Superior temporal gyrus (tissue), 1 donor: ENCODE data around the gene ZNF550.
A peak's percentile ranks its signal among the peaks of the same experiment; 100 is the strongest.
"Not testable (repeated sequence)": the region's sequence is repeated elsewhere in the genome, so short reads cannot be mapped to it uniquely, and the experiment has no call there.

Source experiments
- DNase-seq: peaks from one replicate; pipeline ENCODE4 v3.0.0-alpha.2; 2016; ENCODE audit errors: extremely low spot score

ZNF550 gene

DNA sequence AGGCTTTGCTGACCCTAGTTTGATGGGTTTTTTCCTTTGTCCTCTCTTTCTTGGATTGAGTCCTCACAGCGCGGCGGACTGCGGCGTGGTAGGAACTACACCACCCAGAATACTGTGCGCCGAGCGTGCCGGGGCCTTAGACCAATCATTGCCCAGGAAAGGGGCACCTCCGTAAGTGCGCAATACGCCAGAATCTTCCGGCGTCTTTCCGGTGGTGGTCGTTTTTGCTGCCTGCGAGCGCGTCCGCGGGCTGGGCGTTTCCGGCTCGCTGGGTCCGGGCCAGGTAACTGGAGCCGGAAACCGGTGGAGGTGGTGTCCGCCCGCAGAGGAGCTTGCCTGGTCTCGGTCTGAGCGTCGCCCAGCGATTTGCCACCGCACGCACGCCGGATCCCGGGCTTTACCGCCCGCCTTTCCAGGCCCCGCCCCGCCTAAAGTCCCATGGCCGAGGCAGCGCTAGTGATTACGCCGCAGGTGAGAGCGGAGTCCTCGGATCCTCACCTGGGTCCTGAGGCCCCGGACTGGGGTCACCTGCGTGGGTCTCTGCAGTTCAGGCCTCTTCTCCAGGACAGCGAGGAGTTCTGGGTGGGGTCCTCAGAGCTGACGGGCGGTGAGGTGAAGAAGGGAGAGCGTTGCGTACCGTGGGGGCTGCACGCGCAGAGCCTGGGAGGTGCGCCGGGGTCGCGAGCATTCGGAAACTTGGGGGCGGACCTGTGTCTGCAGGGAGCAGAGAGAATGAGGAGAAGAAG lies 32.4 kb downstream of the ZNF550 start, which contains the start of gene ZNF549:
Gene ZNF549 (plus strand): TSS at position 221 of the 746 bp plus-strand sequence. CDS start 218 bp downstream, at position 439.
- DNase-seq = peak; percentile 86

DNA sequence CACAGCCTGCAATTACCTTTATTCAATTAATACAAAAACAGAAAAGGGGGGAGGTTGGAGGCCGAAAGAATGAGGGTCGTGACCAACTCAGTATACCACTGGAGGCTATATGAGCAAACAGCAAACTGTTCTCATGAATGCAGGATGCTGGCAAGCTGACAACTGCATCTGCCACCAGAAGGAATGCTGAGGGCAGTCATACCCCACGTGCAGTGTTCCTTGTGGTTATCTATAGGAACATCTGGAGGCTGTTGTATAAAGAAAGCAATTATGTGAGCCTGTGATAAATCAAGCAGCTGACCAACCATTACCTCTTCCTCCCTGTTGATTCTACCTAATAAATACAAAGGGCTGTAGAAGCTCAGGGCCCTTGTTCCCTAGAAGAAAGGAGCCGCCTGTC lies 41.6 kb downstream of the ZNF550 start:
- not testable (repeated sequence) for DNase-seq

DNA sequence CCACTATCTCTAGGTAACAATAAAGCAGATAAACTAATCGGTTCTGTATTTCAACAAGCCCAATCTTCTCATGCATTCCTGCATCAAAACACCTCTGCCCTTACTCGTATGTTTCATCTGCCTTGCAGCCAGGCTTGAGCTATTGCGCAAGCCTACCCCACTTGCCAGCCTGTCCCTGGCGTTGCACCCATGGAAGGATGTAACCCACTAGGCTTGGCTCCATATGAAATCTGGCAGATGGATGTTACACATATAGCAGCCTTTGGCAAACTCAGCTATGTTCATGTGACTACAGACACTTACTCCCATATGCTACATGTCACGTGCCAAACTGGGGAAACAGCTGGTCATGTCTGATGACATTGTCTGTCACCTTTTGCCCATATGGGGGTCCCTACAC lies 44.4 kb downstream of the ZNF550 start:
- no peak for DNase-seq

DNA sequence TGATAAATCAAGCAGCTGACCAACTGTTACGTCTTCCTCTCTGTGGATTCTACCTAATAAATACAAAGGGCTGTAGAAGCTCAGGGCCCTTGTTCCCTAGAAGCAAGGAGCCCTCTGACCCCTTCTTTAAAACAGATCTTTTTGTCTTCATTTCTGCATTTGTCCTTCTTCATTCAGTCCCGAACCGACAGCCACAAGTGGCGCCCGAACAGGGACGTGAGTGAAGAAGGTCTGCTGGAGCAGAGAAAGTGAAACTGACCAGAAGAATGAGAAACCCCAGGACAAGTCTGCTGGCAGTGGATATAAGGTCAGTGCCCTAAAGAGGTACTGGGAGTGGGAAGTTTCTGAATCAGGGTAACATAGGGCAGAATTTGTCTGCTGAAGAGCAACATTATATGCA lies 46.8 kb downstream of the ZNF550 start:
- no peak for DNase-seq

DNA sequence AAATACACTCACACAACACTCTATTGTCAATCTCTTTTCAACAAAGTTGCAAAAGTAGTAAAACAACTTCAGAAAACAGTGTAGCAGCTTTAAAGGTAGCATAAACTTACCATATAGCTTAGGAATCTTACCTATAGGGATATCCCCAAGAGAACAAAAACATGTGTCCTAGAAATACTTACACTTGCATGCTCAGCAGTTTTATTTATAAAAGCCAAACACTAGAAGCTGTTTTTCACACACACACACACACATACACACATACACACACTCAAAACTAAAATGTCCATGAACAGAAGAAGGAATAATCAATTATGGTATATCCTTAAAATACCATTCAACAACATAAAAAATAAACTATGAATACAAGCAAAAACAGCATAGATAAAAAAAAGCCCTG lies 48.2 kb downstream of the ZNF550 start:
- no peak for DNase-seq

DNA sequence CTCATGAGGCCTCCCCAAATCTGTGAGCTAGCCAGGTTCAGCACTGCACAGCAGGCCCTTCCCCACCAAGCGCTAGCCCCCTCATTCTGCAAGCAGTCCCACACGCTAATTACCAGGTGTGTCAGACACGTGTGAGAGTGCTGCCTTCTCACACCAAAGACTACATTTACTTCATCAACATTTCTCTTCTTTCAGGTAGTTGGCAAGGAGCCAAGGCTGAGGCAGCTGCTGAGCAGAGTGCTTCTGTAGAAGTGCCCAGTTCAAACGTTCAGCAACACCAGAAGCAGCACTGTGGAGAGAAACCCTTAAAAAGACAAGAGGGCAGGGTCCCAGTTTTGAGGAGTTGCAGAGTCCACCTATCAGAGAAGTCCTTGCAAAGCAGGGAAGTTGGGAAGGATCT lies 53.5 kb downstream of the ZNF550 start:
- DNase-seq = no peak

DNA sequence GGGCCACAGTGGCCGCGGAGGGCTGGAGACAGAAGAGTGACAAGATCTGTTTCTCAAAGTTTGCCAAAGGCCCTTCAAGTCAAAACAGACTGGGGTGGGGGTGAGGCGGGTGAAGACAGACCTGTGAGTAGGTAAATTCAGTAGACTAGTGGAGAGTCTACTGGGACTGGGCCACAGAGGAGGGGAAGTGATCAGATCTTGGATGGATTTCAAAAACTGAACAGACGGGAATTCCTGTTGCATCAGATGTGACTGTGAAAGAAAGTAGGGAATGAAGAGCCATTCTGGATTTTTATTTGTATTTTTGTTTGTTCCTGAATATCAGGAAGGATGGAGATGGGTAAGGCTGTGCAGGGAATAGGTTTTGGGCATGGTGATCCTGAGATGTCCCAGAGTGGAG lies 59.3 kb downstream of the ZNF550 start:
- DNase-seq = not testable (repeated sequence)

DNA sequence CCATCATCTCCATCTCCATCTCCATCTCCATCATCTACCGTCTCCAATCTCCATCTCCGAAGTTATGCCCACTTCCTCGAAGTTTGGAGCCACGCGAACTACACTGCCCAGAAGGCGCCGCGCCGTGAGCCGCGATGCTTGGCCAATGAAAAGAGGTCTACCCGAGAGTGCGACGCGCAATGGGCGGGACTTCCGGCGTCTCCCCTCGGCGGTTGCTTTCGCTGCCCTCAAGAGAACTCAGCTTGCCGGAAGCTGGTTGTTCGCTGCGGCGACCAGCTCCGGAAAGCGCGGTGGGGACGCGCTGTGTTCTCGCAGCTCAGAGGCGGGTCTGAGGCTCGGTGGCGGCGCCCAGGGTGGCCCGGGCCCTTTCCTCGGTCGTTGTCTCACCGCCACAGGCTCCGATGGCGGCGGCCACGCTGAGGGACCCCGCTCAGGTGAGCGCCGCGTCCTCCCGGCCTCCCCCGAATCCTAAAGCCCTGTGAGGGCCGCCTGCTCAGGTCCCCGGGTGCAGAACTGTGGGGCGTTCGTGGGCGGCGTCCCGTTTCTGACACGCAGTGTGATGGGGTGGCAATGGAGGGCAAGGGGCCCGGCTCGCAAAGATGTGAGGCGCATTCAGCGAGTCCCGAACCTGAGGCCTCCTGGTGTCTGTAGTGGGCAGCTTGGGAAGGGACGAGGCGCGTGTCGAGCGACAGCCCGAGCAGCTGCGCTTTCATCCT lies 59.8 kb downstream of the ZNF550 start, which contains the start of gene ZNF773:
Gene ZNF773 (plus strand): TSS at position 259 of the 716 bp plus-strand sequence. CDS start 143 bp downstream, at position 402.
- DNase-seq = peak; percentile 82

DNA sequence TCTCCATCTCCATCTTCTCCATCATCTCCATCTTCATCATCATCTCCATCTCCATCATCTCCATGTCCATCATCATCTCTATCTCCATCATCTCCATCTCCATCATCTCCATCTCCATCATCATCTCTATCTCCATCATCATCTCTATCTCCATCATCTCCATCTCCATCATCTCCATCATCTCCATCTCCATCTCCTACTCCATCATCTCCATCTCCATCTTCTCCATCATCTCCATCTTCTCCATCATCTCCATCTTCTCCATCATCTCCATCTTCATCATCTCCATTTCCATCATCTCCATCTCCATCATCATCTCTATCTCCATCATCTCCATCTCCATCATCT lies 60.4 kb downstream of the ZNF550 start:
- DNase-seq = not testable (repeated sequence)

DNA sequence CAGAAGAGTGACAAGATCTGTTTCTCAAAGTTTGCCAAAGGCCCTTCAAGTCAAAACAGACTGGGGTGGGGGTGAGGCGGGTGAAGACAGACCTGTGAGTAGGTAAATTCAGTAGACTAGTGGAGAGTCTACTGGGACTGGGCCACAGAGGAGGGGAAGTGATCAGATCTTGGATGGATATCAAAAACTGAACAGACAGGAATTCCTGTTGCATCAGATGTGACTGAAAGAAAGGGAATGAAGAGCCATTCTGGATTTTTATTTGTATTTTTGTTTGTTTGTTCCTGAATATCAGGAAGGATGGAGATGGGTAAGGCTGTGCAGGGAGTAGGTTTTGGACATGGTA lies 71.4 kb downstream of the ZNF550 start:
- DNase-seq = not testable (repeated sequence)

DNA sequence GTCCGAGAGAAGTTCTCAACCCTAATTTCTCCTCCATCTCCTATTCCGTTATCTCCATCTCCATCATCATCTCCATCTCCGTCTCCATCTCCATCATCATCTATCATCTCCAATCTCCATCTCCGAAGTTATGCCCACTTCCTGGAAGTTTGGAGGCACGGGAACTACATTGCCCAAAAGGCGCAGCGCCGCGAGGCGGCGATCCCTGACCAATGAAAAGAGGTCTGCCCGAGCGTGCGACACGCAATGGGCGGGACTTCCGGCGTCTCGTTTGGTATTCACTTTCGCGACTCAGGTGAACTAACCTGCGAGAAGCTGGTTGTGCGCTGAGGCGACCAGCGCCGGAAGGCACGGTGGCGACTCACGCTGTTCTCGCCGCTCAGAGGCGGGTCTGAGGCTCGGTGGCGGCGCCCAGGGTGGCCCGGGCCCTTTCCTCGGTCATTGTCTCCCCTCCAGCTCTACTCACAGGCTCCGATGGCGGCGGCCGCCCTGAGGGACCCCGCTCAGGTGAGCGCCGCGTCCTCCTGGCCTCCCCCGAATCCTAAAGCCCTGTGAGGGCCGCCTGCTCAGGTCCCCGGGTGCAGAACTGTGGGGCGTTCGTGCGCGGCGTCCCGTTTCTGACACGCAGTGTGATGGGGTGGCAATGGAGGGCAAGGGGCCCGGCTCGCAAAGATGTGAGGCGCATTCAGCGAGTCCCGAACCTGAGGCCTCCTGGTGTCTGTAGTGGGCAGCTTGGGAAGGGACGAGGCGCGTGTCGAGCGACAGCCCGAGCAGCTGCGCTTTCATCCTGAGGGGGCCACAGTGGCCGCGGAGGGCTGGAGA lies 72.0 kb downstream of the ZNF550 start, which contains the start of gene ZNF419:
Gene ZNF419 (plus strand): TSS at position 274 of the 822 bp plus-strand sequence. CDS start 201 bp downstream, at position 475.
- peak; percentile 96 for DNase-seq
